Measurements from ENCODE around the gene DNAJB2.

DNA sequence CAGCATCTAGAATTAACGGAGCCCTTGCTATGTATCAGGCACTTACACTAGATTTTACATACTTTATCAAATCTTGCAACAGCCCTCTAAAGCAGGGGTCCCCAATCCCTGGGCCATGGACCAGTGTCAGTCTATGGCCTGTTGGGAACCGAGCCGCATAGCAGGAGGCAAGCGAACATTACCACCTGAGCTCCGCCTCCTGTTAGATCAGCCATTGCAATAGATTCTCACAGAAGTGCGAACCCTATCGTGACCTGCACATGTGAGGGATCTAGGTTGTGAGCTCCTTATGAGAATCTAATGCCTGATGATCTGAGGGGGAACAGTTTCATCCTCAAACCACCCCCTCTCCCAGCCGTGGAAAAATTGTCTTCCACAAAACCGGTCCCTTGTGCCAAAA, 13.4 kb downstream of the DNAJB2 start:
- no peak for TF ChIP-seq POLR2A (IDR thresholded peaks at IDR 0.05)
- TF ChIP-seq, protein P1, sequence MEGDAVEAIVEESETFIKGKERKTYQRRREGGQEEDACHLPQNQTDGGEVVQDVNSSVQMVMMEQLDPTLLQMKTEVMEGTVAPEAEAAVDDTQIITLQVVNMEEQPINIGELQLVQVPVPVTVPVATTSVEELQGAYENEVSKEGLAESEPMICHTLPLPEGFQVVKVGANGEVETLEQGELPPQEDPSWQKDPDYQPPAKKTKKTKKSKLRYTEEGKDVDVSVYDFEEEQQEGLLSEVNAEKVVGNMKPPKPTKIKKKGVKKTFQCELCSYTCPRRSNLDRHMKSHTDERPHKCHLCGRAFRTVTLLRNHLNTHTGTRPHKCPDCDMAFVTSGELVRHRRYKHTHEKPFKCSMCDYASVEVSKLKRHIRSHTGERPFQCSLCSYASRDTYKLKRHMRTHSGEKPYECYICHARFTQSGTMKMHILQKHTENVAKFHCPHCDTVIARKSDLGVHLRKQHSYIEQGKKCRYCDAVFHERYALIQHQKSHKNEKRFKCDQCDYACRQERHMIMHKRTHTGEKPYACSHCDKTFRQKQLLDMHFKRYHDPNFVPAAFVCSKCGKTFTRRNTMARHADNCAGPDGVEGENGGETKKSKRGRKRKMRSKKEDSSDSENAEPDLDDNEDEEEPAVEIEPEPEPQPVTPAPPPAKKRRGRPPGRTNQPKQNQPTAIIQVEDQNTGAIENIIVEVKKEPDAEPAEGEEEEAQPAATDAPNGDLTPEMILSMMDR (IDR thresholded peaks at IDR 0.05 in 4 of 5, conservative IDR thresholded peaks at IDR 0.05 in 1 of 5) = no peak
